IPS DF 4.7 (cell line): Measurements from ENCODE around the gene EDEM2.
"Not testable (repeated sequence)": the region's sequence is repeated elsewhere in the genome, so short reads cannot be mapped to it uniquely, and the experiment has no call there.

Experiments
- DNase-seq: peaks from one replicate; pipeline ENCODE4 v3.0.0-alpha.2; 2013; ENCODE audit warnings: low spot score; ENCODE audit errors: extremely low read depth

Gene EDEM2

DNA sequence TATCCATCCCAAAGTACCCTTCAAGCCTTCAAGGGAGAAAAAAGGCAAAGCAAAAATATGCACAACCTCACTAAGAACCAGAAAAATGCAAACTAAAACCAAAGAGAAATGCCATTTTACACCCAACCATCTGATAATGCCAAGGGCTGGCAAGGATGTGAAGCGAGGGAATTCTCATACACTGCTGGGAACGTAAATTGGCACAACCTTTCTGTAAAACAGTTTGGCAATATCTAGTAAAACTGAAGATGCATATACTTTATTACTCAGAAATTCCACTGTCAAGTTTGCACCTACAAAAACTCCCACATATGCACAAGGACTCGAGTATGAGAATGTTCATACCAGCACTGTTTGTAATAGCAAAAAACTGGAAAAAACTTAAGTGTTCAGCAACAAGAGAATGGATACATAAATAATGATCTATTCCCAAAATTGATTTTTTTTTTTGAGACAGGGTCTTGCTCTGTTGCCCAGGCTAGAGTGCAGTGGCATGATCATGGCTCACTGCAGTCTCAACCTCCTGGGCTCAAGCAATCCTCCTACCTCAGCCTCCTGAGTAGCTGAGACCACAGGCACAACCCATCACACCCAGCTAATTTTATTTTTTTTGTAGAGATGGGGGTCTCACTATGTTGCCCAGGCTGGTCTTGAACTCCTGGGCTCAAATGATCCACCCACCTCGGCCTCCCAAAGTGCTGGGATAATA, 21.7 kb upstream of the EDEM2 start:
- DNase-seq: not testable (repeated sequence)

DNA sequence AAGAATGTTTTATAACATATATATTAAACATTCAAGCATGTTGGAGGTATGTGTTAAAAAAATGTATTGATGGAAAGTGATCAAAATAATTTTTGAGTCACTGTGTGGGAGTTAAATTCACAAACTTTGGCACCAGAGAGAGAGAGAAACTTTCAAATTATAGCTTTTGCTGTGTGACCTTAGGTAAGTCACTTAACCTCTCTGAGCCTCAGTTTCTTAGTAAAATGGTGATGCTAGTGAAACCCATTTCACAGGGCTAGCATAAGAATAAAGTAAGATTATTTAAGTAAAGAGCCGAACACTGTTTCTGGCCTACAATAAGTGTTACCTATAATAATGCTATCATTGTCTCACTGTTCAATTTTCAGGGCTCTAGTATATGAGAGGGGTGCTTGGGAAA, 20.7 kb upstream of the EDEM2 start:
- no peak for DNase-seq

DNA sequence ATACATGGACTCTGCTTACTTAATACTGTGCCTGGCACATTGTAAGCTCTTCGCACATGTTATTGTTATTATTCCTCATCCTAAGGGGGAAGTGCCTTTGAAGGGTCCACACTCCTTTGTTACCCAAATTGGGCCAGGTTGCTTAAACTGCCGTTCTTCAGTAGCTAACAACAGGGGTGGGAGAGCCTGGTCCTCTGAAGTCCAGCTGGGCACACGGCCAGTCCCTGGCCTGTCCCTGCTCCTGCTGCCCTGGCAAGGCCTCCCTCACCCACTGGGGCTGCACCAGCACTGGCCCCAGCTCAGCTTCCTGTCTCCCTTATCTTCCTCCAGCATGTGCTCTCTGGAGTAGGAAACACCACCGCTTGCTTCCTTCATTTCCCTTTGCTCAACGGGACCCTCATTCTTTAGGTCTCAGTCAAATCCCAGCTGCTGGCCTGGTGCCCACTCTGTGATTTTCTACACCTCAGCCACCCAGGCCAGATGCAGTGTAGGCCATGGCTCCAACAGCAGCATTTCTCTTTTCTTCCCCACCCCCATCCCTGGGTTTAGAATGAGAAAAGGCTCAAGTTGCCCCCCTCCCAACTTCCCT, 19.2 kb upstream of the EDEM2 start:
- DNase-seq: no peak

DNA sequence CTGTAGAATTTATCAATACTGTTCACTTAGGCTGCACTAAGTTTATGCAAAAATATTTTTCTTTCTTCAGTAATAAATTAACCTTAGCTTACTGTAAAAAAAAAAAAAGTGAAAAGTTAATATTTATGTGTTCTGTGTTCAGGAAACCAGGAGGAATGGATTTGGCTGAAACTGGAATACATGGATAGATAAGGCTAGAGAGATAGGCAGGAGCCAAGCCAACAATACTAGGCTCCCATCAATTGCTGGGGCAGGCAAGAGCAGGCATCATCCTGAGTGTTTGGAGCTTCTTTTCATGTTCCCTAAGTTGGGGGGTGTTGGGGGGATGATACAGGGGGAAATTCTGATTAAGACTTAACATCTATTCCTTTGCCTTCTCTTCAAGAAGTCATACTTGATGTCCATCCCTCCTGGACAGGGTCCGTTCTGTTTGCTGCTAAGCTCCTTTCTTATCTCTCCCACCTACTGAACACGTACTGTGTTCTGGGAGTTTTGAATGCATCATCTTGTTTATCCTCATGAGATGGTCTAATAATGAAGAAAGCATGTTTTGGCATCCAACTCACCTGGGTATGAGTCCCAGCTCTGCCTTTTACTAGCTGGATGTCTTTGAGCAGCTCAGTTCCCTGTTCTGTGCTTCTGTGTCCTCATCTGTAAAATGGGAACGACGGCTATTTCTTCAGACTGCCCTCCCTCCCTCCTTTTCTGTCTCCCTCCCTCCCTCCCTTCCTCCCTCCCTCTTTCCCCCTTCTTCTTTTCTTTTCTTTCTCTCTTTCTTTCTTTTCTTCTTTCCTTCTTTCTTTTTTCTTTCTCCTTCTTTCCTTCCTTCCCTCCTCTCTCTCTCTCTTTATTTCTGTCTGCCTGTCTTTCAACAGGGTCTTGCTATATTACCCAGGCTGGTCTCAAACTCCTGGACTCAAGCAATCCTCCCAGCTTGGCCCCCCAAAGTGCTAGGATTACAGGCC, 18.4 kb upstream of the EDEM2 start:
- no peak for DNase-seq

DNA sequence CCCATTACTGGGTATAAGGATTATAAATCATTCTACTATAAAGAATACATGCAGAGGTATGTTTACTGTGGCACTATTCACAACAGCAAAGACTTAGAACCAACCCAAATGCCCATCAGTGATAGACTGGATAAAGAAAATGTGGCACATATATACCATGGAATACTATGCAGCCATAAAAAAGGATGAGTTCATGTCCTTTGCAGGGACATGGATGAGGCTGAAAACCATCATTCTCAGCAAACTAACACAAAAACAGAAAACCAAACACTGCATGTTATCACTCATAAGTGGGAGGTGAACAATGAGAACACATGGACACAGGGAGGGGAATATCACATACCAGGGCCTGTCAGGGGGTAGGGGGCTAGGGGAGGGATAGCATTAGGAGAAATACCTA, 17.4 kb upstream of the EDEM2 start:
- DNase-seq: not testable (repeated sequence)

DNA sequence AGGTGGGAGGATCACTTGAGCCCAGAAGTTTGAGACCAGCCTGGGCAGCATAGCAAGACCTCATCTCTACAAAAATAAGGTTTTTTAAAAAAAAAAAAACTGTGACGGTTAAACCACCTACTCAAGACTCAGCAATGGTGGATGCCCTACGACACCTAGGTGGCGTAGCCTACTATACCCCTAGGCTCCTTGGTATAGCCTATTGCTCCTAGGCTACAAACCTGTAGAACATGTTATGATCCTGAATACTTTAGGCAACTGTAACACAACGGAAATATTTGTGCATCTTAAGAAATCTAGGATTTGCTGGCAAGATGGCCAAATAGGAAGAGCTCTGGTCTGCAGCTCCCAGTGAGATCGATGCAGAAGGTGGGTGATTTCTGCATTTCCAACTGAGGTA, 13.2 kb upstream of the EDEM2 start:
- DNase-seq: not testable (repeated sequence)

DNA sequence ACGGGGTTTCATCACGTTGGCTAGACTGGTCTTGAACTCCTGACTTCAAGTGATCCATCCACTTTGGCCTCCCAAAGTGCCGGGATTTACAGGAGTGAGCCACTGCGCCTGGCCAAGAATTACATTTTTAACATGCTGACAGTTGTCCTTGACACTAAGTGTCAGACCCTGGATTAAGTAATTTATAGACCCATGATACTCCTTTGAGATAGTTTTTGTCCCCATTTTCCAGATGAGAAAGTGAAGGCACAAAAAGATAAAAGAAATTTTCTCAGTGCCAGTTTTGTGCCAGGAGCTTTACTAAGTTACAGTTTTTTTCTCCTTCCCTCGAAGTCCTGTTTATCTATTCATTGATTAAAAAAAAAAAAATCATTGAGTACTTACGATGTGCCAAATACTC, 9.8 kb upstream of the EDEM2 start:
- DNase-seq: no peak

DNA sequence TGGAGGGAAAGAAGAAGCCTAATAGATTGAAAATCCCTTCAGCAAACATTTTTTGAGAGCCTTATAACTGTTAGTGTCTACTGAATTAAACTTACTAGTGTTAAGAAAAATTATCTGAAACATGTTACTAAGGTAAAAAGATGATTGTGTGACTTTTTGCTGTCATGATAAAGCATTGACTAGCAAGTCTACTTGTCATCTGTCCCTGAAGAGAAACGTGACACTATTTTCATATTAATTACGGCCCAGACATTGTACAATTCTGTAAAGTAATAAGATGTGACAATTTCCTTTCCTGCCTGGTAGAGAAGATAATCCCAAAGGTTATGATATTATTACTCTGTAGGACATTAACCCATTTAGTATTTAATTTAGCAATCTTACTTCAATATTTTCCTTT, 8.8 kb upstream of the EDEM2 start:
- DNase-seq: no peak

DNA sequence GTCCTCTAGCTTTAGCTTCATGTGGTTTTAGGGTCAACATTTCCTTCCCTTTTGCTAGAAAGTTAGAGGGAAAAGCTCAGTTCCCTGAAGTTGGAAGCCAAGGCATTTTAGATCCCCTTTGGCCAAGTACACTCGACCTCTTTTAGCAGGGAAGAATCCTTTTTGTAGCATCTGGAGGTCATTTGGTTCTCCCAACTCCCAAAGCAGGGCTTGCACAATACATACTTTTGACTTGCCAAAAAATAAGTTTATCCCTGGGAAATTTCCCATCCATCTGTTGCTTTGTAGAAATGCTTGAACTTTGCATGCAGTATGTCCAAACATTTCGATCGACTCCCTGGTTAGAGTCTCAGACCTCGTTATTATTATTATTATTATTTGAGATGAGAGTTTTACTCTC, 4.6 kb upstream of the EDEM2 start:
- no peak for DNase-seq

DNA sequence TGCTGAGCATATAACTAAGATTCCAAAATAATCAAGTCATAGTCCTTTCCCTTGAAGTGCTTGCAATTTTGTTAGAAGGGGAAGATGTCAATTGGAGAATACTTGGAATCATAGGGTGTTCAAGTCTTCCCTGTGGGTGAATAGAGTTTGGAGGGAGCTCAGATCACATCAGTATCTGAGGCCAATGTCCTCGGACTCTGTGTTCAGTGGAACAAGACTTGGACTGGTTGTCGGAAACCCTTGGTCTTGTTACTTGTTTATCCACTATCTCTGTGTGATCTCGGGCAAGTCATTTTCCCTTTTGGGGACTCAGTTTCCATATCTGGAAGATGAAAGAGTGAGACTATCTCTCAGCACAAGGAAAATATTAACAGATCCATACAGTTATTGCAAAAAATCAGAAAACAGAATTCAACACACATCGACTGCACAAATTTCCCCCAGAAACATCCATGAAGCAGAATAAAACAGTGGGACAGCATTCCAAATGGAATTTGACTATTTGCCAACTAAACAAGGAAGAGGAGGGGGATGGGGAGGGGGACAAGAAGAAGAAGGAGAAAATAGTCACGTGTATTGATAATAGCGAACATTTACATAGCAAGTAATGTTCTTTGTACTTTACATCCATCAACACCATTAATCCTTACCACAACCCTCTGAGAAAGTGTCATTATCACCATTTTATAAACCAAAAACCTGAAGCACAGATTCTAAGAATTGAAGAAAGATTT, 3.9 kb upstream of the EDEM2 start:
- DNase-seq: no peak

DNA sequence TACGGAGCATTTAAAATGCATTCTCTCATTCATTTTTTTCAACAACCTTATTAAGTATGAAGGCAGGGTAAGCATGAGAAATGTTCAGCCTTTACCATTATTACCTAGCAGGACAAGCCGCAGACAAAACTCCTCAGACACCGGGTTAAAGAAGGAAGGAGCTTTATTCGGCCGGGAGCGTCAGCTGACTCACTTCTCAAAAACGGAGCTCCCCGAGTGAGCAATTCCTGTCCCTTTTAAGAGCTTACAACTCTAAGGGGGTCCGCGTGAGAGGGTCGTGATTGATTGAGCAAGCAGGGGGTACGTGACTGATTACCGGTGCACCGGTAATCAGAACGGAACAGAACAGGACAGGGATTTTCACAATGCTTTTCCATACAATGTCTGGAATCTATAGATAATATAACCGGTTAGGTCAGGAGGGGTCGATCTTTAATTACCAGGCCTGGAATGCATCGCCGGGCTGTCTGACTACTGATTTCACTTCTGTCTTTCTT, 487 bp upstream of the EDEM2 start:
- DNase-seq: not testable (repeated sequence)

DNA sequence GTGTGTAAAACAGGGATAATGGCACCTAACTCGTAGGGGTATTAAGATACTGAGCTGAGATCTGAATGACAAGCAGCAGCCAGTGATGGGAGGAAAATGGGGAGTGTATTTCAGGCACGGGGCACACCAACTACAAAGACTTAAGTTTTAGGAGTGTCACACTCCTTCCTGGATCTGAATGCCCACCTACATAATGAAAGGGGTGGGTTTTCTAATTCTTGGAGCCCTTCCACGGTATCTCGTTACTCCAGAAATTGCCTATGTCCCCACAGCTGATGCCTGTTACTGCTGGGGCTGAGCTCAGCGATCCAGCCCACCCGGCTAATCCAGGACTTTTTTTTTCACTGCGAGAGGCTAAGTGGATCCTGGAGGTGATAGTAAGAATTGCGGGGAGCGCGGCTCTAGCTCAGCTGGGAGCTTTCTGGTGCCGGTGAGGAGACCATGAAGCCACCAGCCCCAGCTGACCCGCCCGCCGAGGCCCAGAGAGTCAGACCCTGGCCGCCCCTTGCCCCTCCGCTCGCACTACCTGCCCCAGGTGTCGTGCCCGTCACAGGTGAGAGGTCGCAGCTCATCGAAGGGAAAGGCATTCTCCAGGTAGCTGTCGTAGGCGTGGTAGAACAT, 727 bp downstream of the EDEM2 start:
- DNase-seq: no peak

DNA sequence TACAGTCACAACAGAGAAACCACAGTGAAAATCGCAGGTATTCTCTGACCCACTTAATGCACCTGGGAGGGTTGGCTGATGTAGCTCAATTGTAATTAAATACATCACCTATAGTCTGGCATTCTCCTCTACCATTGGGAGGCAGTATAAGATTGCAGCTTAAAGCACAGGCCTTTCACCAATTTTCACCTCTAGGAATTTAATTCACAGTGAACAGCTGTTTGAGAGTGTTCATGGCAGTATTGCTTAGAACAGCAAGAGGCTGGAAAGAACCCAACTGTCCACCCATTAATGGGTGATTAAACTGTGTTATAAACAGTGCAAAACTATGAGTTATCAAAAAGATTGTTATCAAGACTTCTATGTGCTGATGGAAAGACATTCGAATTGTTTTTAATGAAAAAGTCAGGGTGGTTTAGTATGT, 2.0 kb downstream of the EDEM2 start:
- no peak for DNase-seq

DNA sequence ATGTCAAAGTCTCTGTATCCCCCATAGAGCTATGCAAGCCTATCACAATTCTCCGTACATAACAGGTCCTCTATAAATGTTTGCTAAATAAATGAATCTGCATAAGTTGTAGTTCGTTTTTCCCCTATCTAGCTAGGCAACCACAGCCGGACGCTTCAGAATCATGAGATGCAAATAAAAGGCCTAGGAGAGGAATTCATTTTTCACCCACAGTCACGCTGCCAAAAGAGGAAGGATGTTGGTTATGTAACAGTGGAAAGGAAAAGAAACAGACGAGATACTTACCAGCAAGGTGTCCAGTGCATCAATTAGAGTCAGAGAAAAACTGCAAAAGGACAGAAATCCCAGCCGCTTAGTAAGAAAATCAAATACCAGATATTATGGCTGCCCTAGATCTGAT, 2.4 kb downstream of the EDEM2 start:
- DNase-seq: no peak

DNA sequence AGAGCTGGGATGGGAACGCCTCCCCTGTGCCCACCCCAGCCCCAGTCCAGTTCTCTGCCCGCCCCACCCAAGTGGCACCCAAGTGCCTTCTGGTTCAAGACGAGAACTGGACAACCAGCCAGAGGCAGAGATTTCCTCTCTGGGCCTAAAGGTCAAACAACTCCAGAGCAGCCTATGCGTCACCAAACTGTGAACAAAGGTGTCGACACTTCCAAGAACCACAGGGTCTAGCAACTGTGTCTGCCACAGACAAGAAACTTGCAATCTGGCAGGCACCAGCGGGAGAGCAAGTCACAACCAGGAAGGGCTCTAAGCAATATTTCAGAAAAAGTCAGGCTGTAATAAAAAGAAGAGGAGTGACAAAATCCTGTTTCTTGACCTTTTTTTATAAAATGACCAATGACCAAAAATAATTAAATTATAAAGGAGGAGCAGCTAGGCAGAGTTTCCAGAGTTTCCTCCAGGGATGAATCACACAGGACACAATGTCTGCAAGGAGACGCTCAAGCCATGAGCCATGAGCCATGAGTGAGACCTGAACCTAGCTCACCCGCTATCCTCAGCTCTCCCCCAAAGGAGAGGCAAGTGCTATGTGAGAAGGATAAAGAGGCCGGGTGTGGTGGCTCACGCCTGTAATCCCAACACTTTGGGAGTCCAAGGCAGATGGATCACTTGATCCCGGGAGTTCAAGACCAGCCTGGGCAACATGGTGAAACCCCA, 11.1 kb downstream of the EDEM2 start:
- DNase-seq: no peak

DNA sequence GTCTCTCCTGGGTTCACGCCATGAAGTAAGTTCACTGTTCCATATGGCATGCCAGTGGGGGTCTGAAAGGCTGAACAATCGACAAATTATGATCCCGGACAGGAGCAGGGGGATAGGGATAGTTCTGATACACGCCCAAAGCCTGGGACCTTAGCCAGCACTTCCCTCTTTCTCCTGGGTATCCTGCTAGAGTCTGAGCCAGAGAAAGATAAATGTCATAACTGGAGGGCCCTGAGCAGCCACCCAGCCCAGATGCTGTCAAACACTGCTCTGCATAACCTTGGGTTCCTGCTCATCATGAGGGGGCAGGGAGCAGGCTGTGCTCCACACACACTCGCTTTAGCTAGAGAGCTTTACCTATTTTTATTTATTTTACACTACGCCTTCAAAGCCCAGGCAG, 12.3 kb downstream of the EDEM2 start:
- DNase-seq: no peak

DNA sequence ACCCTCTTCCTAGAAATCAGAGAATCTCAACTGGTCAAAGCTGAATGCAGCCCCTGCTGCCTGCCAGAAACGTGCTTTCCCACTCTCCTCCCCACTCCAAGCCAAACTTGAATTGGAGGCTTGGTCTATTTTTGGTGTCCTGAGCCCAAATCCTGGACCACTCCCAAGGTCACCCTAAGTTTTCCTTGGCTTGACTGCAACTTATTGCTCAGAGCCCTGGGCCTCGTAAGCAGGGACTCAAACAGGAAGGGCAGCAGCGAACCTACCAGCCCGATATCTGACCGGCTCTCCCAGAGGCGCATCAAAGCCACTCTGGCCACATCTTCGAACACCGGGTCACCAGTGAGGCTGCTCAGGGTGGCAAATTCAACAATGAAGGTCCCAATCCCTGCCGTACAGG, 12.7 kb downstream of the EDEM2 start:
- no peak for DNase-seq

DNA sequence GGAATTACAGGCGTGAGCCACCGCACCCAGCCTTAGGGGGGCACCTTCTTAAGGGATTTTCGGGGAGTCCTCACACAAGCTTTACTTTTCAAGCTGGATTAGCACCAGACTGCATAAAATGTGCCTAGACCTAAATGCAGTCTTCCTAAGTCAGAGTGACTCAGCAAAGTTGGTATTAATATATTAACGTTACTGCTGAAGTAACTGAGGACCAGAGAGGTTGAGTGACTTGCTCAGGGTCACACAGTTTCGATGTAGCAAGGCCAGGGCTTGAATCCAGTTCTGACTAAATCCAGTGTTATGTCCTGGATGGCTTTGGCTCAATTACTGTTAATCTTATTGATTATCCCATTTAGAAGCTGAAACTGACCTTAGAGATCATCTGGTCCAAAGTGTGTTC, 13.4 kb downstream of the EDEM2 start:
- DNase-seq: no peak

DNA sequence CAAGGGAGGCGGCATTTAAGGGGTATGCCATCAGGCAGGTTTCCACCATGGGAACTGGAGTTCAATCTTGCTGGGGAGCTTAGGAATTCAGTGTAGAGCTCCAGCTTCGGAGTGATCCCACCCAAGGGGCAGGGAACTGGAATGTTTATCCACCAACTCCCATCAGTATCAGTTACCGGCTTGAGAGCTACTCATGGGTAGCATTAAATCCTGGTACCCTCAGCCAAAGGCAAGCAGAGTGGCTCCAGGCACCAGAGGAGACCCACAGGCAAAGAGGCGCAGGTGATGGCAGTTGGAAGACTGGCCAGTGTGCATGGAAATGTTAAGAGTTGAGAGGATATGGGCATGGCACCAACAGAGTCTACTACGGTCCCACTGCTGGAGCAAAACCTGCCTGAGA, 14.1 kb downstream of the EDEM2 start:
- DNase-seq: no peak

DNA sequence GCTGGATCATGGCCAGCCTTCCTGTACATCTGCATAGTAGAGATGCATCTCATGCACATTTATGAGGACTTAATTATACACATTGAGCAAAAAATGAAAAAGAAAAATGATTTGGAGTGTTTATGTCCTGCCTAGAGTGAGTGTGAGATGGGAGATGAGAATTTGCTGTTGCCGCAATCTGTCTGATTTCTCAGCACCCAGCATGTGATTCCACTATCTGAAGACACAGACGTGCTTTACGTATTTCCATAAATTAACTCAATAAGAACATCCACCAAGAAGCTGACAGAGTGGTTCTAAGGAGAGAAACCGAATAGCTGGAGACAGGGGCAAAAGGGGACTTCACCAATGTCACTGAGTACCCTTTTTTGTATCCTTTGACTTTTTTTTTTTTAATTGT, 15.2 kb downstream of the EDEM2 start:
- no peak for DNase-seq
